Kidney glomerular epithelial cell (primary cell): ENCODE data around the gene LARP6.

Experiments
- DNase-seq: peaks from one replicate; lab custom pipeline; 2025; lab: John Stamatoyannopoulos, UW

Gene LARP6

GRCh38 chr15:70793694-70794093 is 60.3 kb downstream of the LARP6 start:
- no peak for DNase-seq

GRCh38 chr15:70792171-70792573 is 61.8 kb downstream of the LARP6 start:
- peak; percentile 83 for DNase-seq

- no peak for DNase-seq
Observed at GRCh38 chr15:70791259-70791658, 62.7 kb downstream of the LARP6 start.

- DNase-seq: no peak
Observed at GRCh38 chr15:70789213-70789612, 64.7 kb downstream of the LARP6 start.

GRCh38 chr15:70788114-70789049 is 65.6 kb downstream of the LARP6 start:
- peak; percentile 42 for DNase-seq

GRCh38 chr15:70786996-70787395 is 67.0 kb downstream of the LARP6 start:
- DNase-seq: no peak

GRCh38 chr15:70783610-70784022 is 70.3 kb downstream of the LARP6 start:
- DNase-seq: peak; percentile 59

GRCh38 chr15:70783041-70783440 is 70.9 kb downstream of the LARP6 start:
- no peak for DNase-seq

GRCh38 chr15:70781236-70781635 is 72.7 kb downstream of the LARP6 start:
- DNase-seq: no peak
